Right renal pelvis (tissue), 4 donors: ENCODE results near the gene LRP1B. TPM values are rescaled to one million over a fixed set of nuclear protein-coding genes. Genes with fewer than 3 reads are reported as not detected.

Source experiments
- DNase-seq, 4 donors: peaks; one replicate each; pipeline ENCODE4 v3.0.0-alpha.2; 2013; ENCODE audit warnings: low read depth in 4 of 4, low spot score in 3 of 4, missing footprints in 1 of 4
- polyA plus RNA-seq, 4 donors: library from polyadenylated mRNA; unstranded; fragments of 120-200 nt; gene quantifications; one replicate each; pipeline ENCODE4 v1.2.1, GENCODE V29; 2013; ENCODE audit not compliant: insufficient read length in 4 of 4

The LRP1B gene
- polyA plus RNA-seq, 4 donors, result 0.96 to 1.1 (median 0.99) TPM

GRCh38 chr2:141075753-141076152 lies 1055.1 kb downstream of the LRP1B start:
- DNase-seq, result no peak

GRCh38 chr2:141068053-141068682 lies 1062.6 kb downstream of the LRP1B start:
- DNase-seq, result no peak

GRCh38 chr2:141065042-141065441 lies 1065.8 kb downstream of the LRP1B start:
- no peak for DNase-seq

- DNase-seq, result no peak
These were observed 1067.4 kb downstream of the LRP1B start for GRCh38 chr2:141063406-141063805.

GRCh38 chr2:141062443-141062842 lies 1068.4 kb downstream of the LRP1B start:
- DNase-seq, result no peak

GRCh38 chr2:141062031-141062430 lies 1068.8 kb downstream of the LRP1B start:
- no peak for DNase-seq

- DNase-seq, result no peak
These were observed 1072.3 kb downstream of the LRP1B start for GRCh38 chr2:141058556-141058955.

- no peak for DNase-seq
These were observed 1075.3 kb downstream of the LRP1B start for GRCh38 chr2:141055531-141055930.

GRCh38 chr2:141048951-141049350 lies 1081.9 kb downstream of the LRP1B start:
- no peak for DNase-seq

GRCh38 chr2:141041281-141041680 lies 1089.5 kb downstream of the LRP1B start:
- DNase-seq, result no peak

GRCh38 chr2:141038341-141038740 lies 1092.5 kb downstream of the LRP1B start:
- DNase-seq, result no peak

GRCh38 chr2:141037361-141037760 lies 1093.5 kb downstream of the LRP1B start:
- no peak for DNase-seq

- no peak for DNase-seq
These were observed 1094.9 kb downstream of the LRP1B start for GRCh38 chr2:141035846-141036420.

GRCh38 chr2:141029428-141030078 lies 1101.3 kb downstream of the LRP1B start:
- DNase-seq, result no peak

GRCh38 chr2:141027221-141027620 lies 1103.6 kb downstream of the LRP1B start:
- DNase-seq, result no peak

GRCh38 chr2:141021611-141022010 lies 1109.2 kb downstream of the LRP1B start:
- no peak for DNase-seq

GRCh38 chr2:141021109-141021508 lies 1109.7 kb downstream of the LRP1B start:
- no peak for DNase-seq

- no peak for DNase-seq
These were observed 1110.5 kb downstream of the LRP1B start for GRCh38 chr2:141020346-141020745.

GRCh38 chr2:141015341-141016047 lies 1115.3 kb downstream of the LRP1B start:
- DNase-seq, result no peak

- DNase-seq, result no peak
These were observed 1126.7 kb downstream of the LRP1B start for GRCh38 chr2:141003967-141004657.

- no peak for DNase-seq
These were observed 1129.1 kb downstream of the LRP1B start for GRCh38 chr2:141001750-141002149.
